Right lobe of liver (tissue), 4 donors: ENCODE measurements around the gene MAGEE1.

ENCODE experiments used
- CTCF ChIP-seq, 4 donors: fragments of 200-600 bp in 3 of 4; fragments of 450-650 bp in 1 of 4; IDR thresholded peaks; one replicate each; pipeline versions ENCODE4 v1.5.1 to v1.8.0; 2016 to 2022; ENCODE audit warnings: antibody characterized with exemption in 4 of 4, mild to moderate bottlenecking in 2 of 4
- POLR2A ChIP-seq: fragments of 450-650 bp; IDR thresholded peaks from one replicate; pipeline ENCODE4 v1.6.1; 2017; ENCODE audit warnings: antibody characterized with exemption, mild to moderate bottlenecking
- donor health status: DM: no; HTN: no; CAD: no.
- donor health status: DM: no; HTN: no; CAD: no.
- donor health status: DM: no; HTN: yes; CAD: no.

DNA sequence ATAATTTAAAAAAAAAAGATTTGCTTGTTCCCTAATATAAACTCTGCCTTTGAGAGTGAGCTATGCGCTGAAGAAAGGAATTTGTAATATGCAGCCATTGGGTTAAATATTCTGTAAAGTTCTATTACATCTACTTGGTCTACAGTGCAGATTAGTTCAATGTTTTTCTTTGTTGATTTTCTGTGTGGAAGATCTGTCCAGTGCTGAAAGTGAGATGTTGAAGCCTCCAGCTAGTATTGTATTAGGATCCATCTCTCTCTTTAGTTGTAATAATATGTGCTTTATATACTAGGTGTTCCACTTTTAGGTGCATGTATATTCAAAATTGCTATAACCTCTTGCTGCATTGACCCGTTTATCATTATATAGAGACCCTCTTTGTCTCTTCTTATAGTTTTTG is 49.8 kb downstream of the MAGEE1 start:
- no peak for TF ChIP-seq CTCF (IDR thresholded peaks at IDR 0.05)
- no peak for TF ChIP-seq POLR2A
